Coronary artery (tissue), 2 donors: ENCODE measurements around the gene AMOTL2.

ENCODE experiments used
- DNase-seq: peaks from one replicate; pipeline ENCODE4 v3.0.0-alpha.2; 2017; ENCODE audit warnings: low spot score
- H3K27ac ChIP-seq, 2 donors: fragments of 200-600 bp; sonication (generic); one replicate each; pipeline ENCODE4 v1.5.1; 2016 to 2019
- H3K4me3 ChIP-seq: fragments of 200-600 bp; sonication (generic); 2 replicates; pipeline ENCODE4 v1.5.1; 2016; ENCODE audit warnings: mild to moderate bottlenecking, moderate library complexity
- TF ChIP-seq, protein P1 (sequence below): fragments of 200-600 bp; sonication (generic); IDR thresholded peaks from one replicate; pipeline ENCODE4 v1.5.1; 2019; ENCODE audit warnings: antibody characterized with exemption

The AMOTL2 gene

DNA sequence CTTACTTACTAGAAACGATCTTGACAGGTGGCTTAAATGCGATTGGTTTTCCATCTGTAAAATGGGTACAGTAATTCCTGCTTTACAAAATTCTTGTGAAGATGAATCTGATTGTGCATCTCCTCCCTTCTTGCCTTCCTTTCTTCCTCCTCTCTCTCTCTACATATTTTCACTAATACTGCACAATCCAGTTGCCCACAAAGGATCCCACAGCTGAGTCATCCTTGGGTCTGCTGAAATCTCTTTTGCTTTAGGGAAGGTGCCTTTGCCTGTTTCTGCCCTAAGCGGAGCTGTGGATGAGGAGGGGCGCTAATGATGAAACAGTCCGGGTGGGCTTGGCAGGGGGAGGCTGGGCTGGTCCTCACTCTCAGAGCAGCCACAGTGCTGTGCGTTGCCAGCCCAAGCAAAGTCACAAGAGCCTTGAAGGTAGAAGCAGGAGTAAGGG, 46.1 kb downstream of the AMOTL2 start:
- TF ChIP-seq, protein P1, sequence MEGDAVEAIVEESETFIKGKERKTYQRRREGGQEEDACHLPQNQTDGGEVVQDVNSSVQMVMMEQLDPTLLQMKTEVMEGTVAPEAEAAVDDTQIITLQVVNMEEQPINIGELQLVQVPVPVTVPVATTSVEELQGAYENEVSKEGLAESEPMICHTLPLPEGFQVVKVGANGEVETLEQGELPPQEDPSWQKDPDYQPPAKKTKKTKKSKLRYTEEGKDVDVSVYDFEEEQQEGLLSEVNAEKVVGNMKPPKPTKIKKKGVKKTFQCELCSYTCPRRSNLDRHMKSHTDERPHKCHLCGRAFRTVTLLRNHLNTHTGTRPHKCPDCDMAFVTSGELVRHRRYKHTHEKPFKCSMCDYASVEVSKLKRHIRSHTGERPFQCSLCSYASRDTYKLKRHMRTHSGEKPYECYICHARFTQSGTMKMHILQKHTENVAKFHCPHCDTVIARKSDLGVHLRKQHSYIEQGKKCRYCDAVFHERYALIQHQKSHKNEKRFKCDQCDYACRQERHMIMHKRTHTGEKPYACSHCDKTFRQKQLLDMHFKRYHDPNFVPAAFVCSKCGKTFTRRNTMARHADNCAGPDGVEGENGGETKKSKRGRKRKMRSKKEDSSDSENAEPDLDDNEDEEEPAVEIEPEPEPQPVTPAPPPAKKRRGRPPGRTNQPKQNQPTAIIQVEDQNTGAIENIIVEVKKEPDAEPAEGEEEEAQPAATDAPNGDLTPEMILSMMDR, result no peak
- Histone ChIP-seq H3K27ac (peak overlapping the region; percentile 73 to 96), H3K4me3 (no peak overlapping the region)
- peak; percentile 78 for DNase-seq

DNA sequence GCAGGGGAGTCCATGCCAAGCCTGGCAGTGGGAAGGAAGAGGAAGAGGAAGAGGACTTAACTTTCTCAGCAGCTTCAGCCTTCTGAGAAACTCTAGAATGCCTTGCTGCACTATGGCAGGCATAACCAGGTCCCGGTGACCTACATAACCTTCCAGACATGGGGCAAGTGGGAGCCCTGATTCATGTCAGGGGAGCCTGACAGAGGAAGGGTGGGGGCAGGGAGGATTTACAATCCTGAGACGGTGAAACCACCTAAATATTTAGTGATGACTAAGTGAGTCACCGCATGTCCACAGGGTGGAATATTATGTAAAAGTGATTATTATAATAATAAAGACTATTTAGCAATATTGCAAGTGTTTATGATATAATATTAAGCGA, 46.7 kb downstream of the AMOTL2 start:
- TF ChIP-seq, protein P1, result no peak
- H3K4me3 ChIP-seq, result peak overlapping the region; percentile 1
- DNase-seq, result no peak
- peak overlapping the region; percentile 73 to 96 for H3K27ac ChIP-seq

DNA sequence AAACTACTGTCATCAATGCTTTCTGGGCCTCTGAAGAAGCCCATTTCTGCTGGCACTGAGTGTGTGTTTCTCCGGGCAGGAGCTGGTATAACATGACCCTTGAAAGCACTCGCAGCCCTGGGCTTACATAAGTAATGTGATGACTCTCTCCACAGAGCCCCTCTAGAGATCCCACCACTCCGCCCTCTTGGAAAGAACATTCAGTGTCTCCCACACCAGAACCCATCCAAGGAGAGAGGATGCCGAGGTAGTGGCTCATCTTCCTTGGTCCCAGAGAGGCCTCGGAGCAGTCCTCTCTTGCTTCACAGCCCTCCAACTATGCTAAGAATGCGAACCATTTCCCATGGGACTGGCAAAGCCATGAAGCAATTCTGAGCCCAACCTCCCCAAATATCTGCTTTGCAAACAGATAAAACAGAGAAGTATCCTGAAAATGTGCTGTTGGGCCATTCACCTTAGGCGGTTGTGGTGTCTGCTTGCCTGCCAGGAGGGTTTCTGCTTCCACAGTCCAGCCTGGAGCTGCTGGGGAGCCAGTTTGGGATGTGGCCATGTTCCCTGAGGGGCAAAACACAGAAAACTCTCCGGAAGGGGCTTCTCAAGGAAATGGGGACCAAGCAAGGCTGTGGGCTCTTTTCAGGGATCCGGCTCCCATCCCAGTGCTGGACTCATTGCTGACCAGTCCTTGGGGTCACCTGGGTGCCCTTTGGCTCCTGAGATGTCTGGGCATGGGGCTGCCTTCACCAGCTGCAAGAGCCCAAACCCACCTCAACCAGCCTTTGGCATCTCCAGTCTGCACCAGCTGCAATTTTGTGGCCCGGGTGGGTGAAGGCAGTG, 47.3 kb downstream of the AMOTL2 start:
- TF ChIP-seq, protein P1, result no peak
- DNase-seq, result peak; percentile 91
- peak overlapping the region; percentile 1 for H3K4me3 ChIP-seq
- H3K27ac ChIP-seq, result peak overlapping the region; percentile 73 to 96

DNA sequence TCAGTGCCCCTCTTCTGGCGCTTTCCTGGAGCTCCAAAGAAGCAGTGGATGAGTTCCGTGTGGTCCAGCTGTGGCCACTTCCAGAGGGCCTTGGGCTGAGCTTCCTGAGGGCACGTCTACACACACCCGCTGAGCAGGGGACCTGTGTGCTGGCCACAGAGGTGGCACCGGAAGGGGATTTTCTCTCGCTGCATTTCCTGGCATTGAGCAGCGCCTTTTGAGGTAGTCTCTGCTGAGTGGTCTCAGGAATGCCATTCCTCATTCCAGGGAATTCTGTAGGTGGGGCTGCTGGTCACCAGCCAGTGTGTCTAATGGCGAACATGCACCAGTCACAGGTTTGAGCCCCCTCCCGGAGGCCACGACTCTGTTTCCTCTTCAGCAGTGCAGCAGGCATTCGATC, 48.1 kb downstream of the AMOTL2 start:
- TF ChIP-seq, protein P1, result no peak
- no peak for DNase-seq
- H3K27ac ChIP-seq, result peak overlapping the region; percentile 73 to 96
- no peak overlapping the region for H3K4me3 ChIP-seq

DNA sequence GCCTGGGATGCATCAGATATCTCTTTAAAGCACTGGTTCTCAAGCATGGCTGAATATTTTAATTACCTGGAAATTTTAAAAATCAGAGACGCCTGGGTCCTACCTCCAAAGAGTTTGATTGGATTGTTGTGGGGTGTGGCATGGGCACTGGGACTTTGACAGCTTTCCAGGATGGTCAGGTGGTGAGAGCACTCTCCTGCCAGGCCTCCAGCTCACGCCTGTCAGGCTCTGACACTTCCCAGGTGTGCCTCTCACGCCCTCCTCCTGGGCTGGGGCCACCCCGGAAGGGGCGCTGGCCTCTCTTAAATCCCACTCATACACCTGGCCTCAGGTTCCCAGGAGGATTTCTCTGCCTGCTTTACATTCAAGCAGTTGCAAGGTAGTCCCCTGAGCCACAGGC, 48.5 kb downstream of the AMOTL2 start:
- H3K4me3 ChIP-seq, result no peak overlapping the region
- H3K27ac ChIP-seq, result peak overlapping the region; percentile 73 to 96
- no peak for DNase-seq
- TF ChIP-seq, protein P1, result no peak

DNA sequence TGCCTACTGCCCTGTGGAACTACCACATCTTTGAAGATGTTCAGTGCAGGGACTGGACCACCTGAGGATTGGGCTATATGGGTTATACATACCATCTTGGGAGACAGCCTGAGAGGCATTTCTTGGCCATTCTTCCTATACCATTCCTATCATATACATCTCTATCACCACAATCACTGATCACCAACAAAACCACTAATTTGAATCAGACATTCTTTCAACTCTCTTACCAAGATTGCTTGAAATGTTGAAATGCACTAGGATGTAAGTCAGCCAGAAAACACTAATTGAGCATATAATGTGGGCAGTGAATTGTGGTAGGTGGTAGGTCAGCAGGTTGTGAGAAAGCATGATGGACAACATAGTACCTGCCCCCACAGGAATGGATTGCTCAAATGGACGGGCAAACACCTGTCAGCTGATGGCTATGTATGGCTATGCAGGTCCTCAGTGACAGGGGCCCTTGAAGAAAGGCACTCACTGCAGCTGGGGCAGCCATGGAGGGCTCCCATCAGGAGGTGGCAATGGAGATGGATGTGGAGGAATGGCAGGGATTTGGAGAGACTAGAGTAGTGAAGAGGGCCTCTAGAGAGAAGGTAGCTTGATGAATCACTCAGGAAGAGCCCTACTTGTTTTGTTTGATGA, 49.1 kb downstream of the AMOTL2 start:
- TF ChIP-seq, protein P1, result no peak
- no peak for DNase-seq
- Histone ChIP-seq H3K4me3 (no peak overlapping the region), H3K27ac (peak overlapping the region in 1 of 2 donors; percentile 96)
